Measurements from ENCODE around the gene EFCAB13. TPM values are rescaled to one million over a fixed set of nuclear protein-coding genes. Genes with fewer than 3 reads are reported as not detected.
"Not testable (repeated sequence)": the region's sequence is repeated elsewhere in the genome, so short reads cannot be mapped to it uniquely, and the experiment has no call there.

Gene EFCAB13
- total RNA-seq, 1 donor = 6.9 TPM

DNA sequence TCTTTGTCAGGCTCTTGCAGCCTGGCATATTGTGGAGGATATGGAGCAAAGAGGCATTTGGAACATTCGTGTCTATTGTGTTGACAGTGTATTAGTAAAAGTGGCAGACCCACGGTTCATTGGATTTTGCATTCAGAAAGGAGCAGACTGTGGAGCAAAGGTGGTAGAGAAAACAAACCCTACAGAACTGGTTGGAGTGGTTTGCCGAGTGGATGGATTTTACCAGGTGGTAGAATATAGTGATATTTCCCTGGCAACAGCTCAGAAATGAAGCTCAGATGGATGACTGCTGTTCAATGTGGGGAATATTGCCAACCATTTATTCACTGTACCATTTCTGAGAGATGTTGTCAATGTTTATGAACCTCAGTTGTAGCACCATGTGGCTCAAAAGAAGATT is 44.5 kb downstream of the EFCAB13 start:
- Histone ChIP-seq H3K4me3 (ENCODE audit: insufficient read depth, low read length) (no peak overlapping the region), H3K79me2 (ENCODE audit: insufficient read depth, low read length) (no peaks in the 10 kb centered on the region), H4K20me1 (ENCODE audit: insufficient read depth, low read length) (no peaks in the 10 kb centered on the region), H3K36me3 (ENCODE audit: insufficient read depth, low read length) (no peaks in the 10 kb centered on the region), H3K4me1 (ENCODE audit: insufficient read depth, low read length) (no peaks in the 10 kb centered on the region), H3K27ac (ENCODE audit: low read depth, low read length) (no peak overlapping the region), H3K4me2 (ENCODE audit: insufficient read depth, low read length) (no peak overlapping the region), H2AFZ (ENCODE audit: low read length) (no peak overlapping the region), H3K27me3 (ENCODE audit: insufficient read depth, low read length) (no peaks in the 10 kb centered on the region), H3K9me3 (ENCODE audit: low read depth, low read length) (no peaks in the 10 kb centered on the region)
- TF ChIP-seq, protein P1, sequence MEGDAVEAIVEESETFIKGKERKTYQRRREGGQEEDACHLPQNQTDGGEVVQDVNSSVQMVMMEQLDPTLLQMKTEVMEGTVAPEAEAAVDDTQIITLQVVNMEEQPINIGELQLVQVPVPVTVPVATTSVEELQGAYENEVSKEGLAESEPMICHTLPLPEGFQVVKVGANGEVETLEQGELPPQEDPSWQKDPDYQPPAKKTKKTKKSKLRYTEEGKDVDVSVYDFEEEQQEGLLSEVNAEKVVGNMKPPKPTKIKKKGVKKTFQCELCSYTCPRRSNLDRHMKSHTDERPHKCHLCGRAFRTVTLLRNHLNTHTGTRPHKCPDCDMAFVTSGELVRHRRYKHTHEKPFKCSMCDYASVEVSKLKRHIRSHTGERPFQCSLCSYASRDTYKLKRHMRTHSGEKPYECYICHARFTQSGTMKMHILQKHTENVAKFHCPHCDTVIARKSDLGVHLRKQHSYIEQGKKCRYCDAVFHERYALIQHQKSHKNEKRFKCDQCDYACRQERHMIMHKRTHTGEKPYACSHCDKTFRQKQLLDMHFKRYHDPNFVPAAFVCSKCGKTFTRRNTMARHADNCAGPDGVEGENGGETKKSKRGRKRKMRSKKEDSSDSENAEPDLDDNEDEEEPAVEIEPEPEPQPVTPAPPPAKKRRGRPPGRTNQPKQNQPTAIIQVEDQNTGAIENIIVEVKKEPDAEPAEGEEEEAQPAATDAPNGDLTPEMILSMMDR (IDR thresholded peaks at IDR 0.05; ENCODE audit: extremely low read depth, low read depth, low read length) = no peak
- no peak for DNase-seq (ENCODE audit: insufficient read length, low spot score, missing footprints)

DNA sequence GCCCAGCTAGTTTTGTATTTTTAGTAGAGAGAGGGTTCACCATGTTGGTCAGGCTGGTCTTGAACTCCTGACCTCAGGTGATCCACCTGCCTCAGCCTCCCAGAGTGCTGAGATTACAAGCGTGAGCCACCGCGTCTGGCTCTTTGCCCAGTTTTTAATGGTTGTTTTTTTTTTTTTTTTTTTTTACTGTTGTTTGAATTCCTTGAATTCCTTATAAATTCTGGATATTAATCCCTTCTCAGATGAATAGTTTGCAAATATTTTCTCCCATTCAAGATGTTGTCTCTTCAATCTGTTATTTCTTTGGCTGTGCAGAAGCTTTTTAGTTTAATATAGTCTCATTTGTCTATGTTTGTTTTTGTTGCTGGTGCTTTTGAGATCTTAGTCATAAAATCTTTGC is 47.1 kb downstream of the EFCAB13 start:
- not testable (repeated sequence) for H3K4me3 ChIP-seq (ENCODE audit: insufficient read depth, low read length); H3K9me3 ChIP-seq (ENCODE audit: low read depth, low read length); H3K4me1 ChIP-seq (ENCODE audit: insufficient read depth, low read length); DNase-seq (ENCODE audit: insufficient read length, low spot score, missing footprints); H2AFZ ChIP-seq (ENCODE audit: low read length); H3K4me2 ChIP-seq (ENCODE audit: insufficient read depth, low read length); H3K79me2 ChIP-seq (ENCODE audit: insufficient read depth, low read length); H3K36me3 ChIP-seq (ENCODE audit: insufficient read depth, low read length); H3K27ac ChIP-seq (ENCODE audit: low read depth, low read length); H3K27me3 ChIP-seq (ENCODE audit: insufficient read depth, low read length); H4K20me1 ChIP-seq (ENCODE audit: insufficient read depth, low read length)

DNA sequence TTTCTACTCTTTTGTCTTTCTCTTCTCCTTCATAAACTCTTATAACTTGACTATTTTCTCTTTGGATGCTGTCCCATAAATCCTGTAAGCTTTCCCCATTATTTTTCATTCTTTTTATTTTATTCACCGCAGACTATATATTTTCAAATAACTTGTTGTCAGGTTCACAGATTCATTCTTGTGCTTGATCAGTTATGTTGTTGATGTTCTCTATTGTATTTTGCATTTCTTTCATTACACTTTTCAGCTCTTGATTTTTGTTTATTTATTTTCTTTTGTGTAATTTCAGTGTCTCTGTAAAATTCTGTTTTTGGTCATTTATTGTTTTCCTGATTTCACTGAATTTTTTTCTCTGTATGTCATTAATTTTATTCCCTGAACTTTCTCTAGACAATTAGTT is 49.2 kb downstream of the EFCAB13 start:
- H3K79me2 ChIP-seq (ENCODE audit: insufficient read depth, low read length) = no peaks in the 10 kb centered on the region
- H3K9me3 ChIP-seq (ENCODE audit: low read depth, low read length) = no peaks in the 10 kb centered on the region
- no peaks in the 10 kb centered on the region for H3K36me3 ChIP-seq (ENCODE audit: insufficient read depth, low read length)
- H3K27me3 ChIP-seq (ENCODE audit: insufficient read depth, low read length) = no peaks in the 10 kb centered on the region
- H3K4me3 ChIP-seq (ENCODE audit: insufficient read depth, low read length) = no peak overlapping the region
- no peak overlapping the region for H3K27ac ChIP-seq (ENCODE audit: low read depth, low read length)
- no peak overlapping the region for H3K4me2 ChIP-seq (ENCODE audit: insufficient read depth, low read length)
- no peaks in the 10 kb centered on the region for H4K20me1 ChIP-seq (ENCODE audit: insufficient read depth, low read length)
- no peak for DNase-seq (ENCODE audit: insufficient read length, low spot score, missing footprints)
- no peak overlapping the region for H2AFZ ChIP-seq (ENCODE audit: low read length)
- H3K4me1 ChIP-seq (ENCODE audit: insufficient read depth, low read length) = no peaks in the 10 kb centered on the region
- TF ChIP-seq, protein P1 (IDR thresholded peaks at IDR 0.05; ENCODE audit: extremely low read depth, low read depth, low read length) = no peak

DNA sequence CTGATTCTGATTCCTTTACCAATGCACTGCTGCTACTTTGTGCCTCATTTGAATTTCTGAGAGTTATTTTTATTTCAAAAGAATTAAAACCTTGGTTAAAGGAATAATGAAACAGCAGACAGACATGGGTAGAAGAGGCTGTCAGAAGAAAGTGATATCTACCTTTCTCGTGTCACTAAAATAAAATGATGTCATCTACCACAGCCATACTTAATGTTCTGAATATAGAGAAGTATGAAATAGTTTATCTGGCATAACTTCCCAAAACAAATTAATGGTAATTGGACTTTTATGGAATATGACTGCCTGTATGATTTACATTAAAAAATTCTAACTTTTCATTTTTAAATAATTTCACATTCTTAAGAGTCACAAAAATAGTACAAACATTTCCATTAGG is 52.5 kb downstream of the EFCAB13 start:
- no peaks in the 10 kb centered on the region for H3K4me1 ChIP-seq (ENCODE audit: insufficient read depth, low read length)

More for the DNA sequence above, 52.5 kb downstream of the EFCAB13 start:
- no peak overlapping the region for H3K4me3 ChIP-seq (ENCODE audit: insufficient read depth, low read length)
- H3K79me2 ChIP-seq (ENCODE audit: insufficient read depth, low read length) = no peaks in the 10 kb centered on the region
- TF ChIP-seq, protein P1 (IDR thresholded peaks at IDR 0.05; ENCODE audit: extremely low read depth, low read depth, low read length) = no peak
- H3K9me3 ChIP-seq (ENCODE audit: low read depth, low read length) = no peaks in the 10 kb centered on the region
- H3K27me3 ChIP-seq (ENCODE audit: insufficient read depth, low read length) = no peaks in the 10 kb centered on the region
- H3K36me3 ChIP-seq (ENCODE audit: insufficient read depth, low read length) = no peaks in the 10 kb centered on the region
- no peak overlapping the region for H3K4me2 ChIP-seq (ENCODE audit: insufficient read depth, low read length)
- DNase-seq (ENCODE audit: insufficient read length, low spot score, missing footprints) = no peak
- no peak overlapping the region for H3K27ac ChIP-seq (ENCODE audit: low read depth, low read length)
- no peak overlapping the region for H2AFZ ChIP-seq (ENCODE audit: low read length)
- H4K20me1 ChIP-seq (ENCODE audit: insufficient read depth, low read length) = no peaks in the 10 kb centered on the region
